Measurements from ENCODE around the gene SH2B2.

DNA sequence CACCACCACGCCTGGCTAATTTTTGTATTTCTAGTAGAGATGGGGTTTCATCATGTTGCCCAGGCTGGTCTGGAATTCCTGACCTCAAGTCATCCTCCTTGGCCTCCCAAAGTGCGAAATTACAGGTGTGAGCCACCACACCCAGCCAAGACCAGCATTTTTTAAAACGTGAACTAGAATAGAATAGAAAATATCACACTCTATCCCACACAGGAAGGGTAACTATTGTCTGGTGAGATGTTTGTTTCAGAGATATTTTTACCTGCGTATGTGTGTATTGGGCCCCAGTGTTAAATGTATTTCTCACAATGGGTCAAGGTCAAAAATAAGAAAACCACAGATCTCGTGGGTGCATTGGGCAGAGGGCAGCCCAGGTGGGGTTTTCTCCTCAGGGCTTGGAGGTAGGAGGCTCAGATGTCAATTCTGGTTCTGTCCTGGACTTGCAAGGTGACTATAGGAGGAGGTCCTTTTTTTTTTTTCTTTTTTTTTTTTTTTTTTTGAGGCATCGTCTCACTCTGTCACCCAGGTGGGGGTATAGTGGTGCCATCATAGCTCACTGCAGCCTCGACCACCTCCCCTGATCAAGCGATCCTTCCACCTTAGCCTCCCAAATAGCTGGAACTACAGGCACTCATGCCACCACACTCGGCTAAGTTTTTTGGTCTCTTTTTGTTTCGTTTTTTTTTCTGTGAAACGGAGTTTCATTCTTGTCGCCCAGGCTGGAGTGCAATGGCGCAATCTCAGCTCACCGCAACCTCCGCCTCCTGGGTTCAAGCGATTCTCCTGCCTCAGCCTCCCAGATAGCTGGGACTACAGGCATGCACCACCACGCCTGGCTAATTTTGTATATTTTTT lies 19.0 kb downstream of the SH2B2 start:
- TF ChIP-seq, protein P1, sequence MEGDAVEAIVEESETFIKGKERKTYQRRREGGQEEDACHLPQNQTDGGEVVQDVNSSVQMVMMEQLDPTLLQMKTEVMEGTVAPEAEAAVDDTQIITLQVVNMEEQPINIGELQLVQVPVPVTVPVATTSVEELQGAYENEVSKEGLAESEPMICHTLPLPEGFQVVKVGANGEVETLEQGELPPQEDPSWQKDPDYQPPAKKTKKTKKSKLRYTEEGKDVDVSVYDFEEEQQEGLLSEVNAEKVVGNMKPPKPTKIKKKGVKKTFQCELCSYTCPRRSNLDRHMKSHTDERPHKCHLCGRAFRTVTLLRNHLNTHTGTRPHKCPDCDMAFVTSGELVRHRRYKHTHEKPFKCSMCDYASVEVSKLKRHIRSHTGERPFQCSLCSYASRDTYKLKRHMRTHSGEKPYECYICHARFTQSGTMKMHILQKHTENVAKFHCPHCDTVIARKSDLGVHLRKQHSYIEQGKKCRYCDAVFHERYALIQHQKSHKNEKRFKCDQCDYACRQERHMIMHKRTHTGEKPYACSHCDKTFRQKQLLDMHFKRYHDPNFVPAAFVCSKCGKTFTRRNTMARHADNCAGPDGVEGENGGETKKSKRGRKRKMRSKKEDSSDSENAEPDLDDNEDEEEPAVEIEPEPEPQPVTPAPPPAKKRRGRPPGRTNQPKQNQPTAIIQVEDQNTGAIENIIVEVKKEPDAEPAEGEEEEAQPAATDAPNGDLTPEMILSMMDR (IDR thresholded peaks at IDR 0.05): no peak
- no peak for TF ChIP-seq POLR2A (IDR thresholded peaks at IDR 0.05)

All from heart left ventricle (tissue), 13 donors.